Bronchial epithelial cell (primary cell): ENCODE results near the gene S100A7. TPM values are rescaled to one million over a fixed set of nuclear protein-coding genes. Genes with fewer than 3 reads are reported as not detected.
"Not testable (repeated sequence)": the region's sequence is repeated elsewhere in the genome, so short reads cannot be mapped to it uniquely, and the experiment has no call there.

Source experiments
- DNase-seq: peaks from one replicate; pipeline ENCODE4 v3.0.0-alpha.2; 2010; ENCODE audit warnings: low read depth
- FAIRE-seq: peaks from 2 replicates; lab custom pipeline; 2011; peaks lifted over from hg19 to GRCh38; lab: Jason Lieb, UNC
- H3K27me3 ChIP-seq: 2 replicates; pipeline ENCODE4 v1.5.1; 2011; ENCODE audit warnings: low read length; ENCODE audit not compliant: control insufficient read depth, insufficient read depth
- H3K36me3 ChIP-seq: 2 replicates; pipeline ENCODE4 v1.5.1; 2011; ENCODE audit warnings: low read length; ENCODE audit not compliant: control insufficient read depth, insufficient read depth
- H3K4me3 ChIP-seq: 2 replicates; pipeline ENCODE4 v1.5.1; 2011; ENCODE audit warnings: mild to moderate bottlenecking, low read depth, low read length, control low read depth
- total RNA-seq: library from RNA; depleted of rRNA; stranded (reverse); fragments of >200 nt; gene quantifications from 2 replicates; pipeline ENCODE4 v1.2.1, GENCODE V29; 2014
- TF ChIP-seq, protein P1 (sequence below): IDR thresholded peaks from 2 replicates; pipeline ENCODE4 v1.5.1; 2011; ENCODE audit warnings: mild to moderate bottlenecking, moderate library complexity, low read length, control low read depth, inconsistent platforms; ENCODE audit not compliant: insufficient read depth, severe bottlenecking

The S100A7 gene
- total RNA-seq, 1 donor from 2014 or later: not detected

DNA sequence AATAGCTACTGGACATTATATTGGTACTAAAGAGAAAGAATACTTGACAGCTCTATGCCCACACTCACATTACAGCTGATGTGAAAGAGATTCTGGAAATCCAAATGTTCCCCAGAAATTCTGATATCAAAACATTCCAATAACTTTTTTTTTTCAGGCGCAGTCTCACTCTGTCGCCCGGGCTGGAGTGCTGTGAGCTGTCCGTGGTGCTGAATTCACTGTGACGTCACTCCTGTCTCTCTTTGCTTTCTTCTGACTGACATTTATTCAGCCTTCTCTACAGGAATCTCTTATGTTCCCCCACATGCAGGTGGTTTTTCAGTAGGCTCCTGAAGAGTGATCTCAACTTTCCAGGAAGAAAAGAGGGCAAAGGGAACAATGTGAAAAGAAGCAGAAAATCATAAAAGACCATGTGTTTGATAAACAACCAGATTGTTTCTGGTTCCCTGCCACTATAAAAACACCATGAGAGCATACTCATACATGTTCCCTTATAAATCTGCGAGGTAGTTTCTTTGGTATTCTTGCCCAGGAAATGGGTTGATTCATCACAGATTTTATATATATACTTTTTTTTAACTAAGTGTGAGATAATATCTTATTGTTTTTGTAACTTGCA is 37.9 kb downstream of the S100A7 start:
- FAIRE-seq: no peak
- peak; percentile 50 for DNase-seq
- no peaks in the 10 kb centered on the region for H3K36me3 ChIP-seq
- TF ChIP-seq, protein P1, sequence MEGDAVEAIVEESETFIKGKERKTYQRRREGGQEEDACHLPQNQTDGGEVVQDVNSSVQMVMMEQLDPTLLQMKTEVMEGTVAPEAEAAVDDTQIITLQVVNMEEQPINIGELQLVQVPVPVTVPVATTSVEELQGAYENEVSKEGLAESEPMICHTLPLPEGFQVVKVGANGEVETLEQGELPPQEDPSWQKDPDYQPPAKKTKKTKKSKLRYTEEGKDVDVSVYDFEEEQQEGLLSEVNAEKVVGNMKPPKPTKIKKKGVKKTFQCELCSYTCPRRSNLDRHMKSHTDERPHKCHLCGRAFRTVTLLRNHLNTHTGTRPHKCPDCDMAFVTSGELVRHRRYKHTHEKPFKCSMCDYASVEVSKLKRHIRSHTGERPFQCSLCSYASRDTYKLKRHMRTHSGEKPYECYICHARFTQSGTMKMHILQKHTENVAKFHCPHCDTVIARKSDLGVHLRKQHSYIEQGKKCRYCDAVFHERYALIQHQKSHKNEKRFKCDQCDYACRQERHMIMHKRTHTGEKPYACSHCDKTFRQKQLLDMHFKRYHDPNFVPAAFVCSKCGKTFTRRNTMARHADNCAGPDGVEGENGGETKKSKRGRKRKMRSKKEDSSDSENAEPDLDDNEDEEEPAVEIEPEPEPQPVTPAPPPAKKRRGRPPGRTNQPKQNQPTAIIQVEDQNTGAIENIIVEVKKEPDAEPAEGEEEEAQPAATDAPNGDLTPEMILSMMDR: no peak
- H3K27me3 ChIP-seq: peaks cover 5% of the 10 kb centered on the region
- no peak overlapping the region for H3K4me3 ChIP-seq

DNA sequence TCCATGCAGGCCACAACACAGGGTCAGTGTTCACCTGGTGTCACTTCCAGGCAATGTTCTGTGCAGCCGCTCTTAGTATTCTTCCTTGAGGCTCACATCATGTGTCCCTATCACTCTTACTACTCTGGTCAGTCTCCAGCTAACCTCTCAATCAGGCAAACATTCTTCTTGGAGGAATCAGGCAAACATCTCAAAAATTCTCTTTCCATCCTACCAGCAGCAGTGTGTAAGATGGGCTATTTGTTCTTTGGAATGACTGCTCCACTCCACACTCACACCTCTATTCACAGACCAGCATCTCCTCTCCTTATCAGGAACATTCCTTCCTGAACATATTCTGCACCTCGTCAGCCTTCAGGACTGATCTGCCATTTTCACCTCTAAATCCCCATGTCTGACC is 40.1 kb downstream of the S100A7 start:
- Histone ChIP-seq H3K4me3 (no peak overlapping the region), H3K27me3 (peaks cover 5% of the 10 kb centered on the region), H3K36me3 (no peaks in the 10 kb centered on the region)
- DNase-seq (no peak), FAIRE-seq (no peak)
- TF ChIP-seq, protein P1: no peak

DNA sequence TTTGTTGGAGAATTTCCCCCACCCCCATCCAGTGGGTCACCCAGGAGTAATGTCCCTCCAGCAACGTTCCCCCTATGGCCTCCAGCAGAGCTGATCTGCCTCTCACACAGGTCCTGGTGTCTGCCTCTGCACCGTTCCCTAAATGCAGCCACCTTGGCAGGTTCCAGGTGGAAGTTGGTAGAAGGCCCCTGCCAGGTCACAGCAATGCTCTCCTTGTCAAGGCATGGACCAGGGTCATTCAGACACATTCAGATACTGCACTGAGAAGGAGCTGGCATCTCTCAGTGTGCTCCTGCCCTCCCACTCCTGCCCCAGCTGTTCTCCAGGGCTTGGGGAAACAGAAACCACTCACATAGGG is 41.0 kb downstream of the S100A7 start:
- H3K27me3 ChIP-seq, FAIRE-seq, DNase-seq, H3K4me3 ChIP-seq, H3K36me3 ChIP-seq: not testable (repeated sequence)

DNA sequence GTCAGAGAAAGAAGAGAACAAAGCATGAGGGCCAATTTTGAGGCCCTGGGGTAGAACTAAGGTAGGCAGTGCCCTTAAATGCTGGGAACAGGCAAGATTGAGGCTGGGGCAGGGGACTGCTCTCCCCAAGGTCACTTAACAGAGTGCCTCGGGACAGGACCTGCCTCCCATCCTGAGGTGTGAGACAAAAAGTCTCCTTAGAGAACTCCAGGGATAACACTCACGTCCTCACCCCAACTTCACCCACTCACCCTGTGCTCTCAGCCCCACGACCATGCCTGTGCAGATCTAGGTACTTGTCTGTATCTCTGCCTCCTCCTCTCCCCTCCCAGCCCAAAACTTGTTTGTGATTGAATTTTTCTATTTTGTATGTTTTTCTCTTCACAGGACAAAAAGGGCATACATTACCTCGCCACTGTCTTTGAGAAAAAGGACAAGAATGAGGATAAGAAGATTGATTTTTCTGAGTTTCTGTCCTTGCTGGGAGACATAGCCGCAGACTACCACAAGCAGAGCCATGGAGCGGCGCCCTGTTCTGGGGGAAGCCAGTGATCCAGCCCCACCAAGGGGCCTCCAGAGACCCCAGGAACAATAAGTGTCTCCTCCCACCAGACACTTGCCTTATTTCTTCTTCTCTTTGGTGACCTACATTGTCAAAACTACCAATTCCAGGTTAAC is 41.6 kb downstream of the S100A7 start:
- FAIRE-seq: peak; percentile 98
- H3K36me3 ChIP-seq, H3K4me3 ChIP-seq, DNase-seq, H3K27me3 ChIP-seq: not testable (repeated sequence)

DNA sequence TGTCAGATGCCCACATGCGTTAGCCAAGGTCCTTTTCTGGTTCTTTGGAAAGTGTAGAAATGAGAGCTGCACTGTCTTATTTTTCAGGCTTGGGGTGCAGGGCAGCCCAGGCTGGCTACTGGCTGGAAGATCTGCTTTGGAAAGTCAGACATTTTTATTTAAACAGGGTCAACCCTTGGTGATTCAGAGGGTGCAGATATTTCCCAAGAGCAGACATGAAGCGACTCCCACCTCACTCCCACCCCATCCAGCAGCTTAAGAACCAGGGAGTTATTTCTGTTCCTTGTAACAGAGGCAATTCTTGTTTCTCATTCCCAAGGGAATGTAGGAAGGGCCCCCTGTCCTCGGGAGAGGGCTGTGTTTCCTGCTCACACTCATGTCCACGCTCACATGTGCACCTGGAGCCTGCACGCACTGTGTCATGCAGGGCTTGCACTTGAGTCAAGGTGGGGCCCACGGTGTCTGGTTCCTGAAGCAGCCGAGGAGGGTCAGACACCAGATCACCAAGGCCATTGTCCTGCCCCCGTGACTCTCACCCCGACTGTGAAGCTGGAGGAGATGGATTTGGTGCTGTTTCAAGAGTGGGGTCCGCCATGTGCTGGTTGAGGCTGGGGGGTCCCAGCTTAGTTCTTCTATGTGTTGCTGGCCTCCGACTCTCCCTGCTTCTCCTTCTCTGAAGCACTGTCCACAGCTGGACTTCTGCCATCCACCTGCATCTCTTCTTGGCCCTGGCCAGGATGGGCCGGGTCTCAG is 43.1 kb downstream of the S100A7 start:
- FAIRE-seq (peak; percentile 72), DNase-seq (no peak)
- H3K36me3 ChIP-seq: no peaks in the 10 kb centered on the region
- peaks cover 5% of the 10 kb centered on the region for H3K27me3 ChIP-seq
- H3K4me3 ChIP-seq: no peak overlapping the region
- TF ChIP-seq, protein P1: no peak

DNA sequence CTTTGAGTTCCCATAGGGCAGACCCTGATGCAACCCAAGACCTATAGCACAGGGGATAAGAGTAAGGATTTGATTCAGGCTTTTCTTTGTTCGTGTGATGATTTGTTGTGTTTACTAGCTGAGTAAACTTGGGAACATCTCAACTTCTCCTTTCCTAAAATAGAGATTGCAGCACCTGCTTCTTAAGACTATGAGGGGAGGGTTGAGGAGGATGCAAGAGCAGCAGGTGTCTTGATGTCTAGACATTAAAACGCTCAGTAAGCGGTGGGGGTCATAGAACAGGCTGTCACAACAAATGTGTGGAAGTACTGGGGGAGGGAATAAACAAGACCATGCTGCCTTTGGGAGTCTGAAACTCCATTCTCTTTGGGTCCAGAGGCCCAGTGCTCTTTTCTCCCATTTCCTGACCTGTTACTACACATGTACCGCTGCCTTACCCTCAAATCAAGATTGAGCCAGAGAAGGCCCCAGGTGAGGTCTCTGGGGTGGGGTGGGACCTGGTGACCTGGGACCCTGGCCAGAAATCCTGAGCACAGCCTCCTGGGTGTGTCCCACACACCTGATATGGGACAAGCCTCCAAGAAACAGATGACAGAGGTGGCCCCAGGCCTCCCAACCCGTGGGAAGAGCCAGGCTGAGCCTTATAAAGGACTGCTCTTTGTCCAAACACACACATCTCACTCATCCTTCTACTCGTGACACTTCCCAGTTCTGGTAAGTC is 44.4 kb downstream of the S100A7 start, which contains the start of gene S100A7A:
Gene S100A7A, plus strand, starts transcription at position 671 of the 721 bp plus-strand sequence. CDS start 1,563 bp downstream, outside the sequence.
- Histone ChIP-seq H3K4me3 (no peak within 1 kb of the TSS), H3K36me3 (no peaks in the 10 kb centered on the region), H3K27me3 (peaks cover 5% of the 10 kb centered on the region)
- TF ChIP-seq, protein P1: no peak
- FAIRE-seq (peak; percentile 13), DNase-seq (no peak)

DNA sequence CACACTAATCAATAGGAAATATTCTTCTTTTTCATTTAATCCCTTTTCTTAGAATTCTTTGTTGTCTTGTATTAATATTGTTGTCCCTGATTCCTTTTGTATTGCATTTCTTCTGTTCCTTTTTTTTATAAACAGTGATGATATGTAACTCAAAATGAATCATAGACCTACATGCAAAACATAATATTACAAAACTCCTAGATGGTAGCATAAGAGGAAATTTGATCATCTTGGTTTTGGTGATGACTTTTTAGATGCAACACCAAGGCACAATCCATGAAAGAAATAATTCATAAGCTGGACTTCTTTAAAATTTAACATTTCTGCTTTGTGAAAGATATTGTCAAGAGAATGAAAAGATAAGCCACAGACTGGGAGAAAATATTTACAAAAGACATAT is 46.5 kb downstream of the S100A7 start:
- not testable (repeated sequence) for FAIRE-seq, H3K36me3 ChIP-seq, H3K4me3 ChIP-seq, DNase-seq, H3K27me3 ChIP-seq
